ENCODE results near the gene GALNT17.
"Not testable (repeated sequence)": the region's sequence is repeated elsewhere in the genome, so short reads cannot be mapped to it uniquely, and the experiment has no call there.

GALNT17 gene

GRCh38 chr7:71584256-71584655 lies 452.3 kb downstream of the GALNT17 start:
- no peak for DNase-seq

GRCh38 chr7:71591876-71592275 lies 459.9 kb downstream of the GALNT17 start:
- DNase-seq, result no peak

- DNase-seq, result not testable (repeated sequence)
Observed at GRCh38 chr7:71592388-71592787, 460.4 kb downstream of the GALNT17 start.

- no peak for DNase-seq
Observed at GRCh38 chr7:71594736-71595135, 462.8 kb downstream of the GALNT17 start.

GRCh38 chr7:71595176-71595575 lies 463.2 kb downstream of the GALNT17 start:
- DNase-seq, result no peak

- DNase-seq, result no peak
Observed at GRCh38 chr7:71598553-71598952, 466.6 kb downstream of the GALNT17 start.

GRCh38 chr7:71601851-71602250 lies 469.9 kb downstream of the GALNT17 start:
- no peak for DNase-seq

- no peak for DNase-seq
Observed at GRCh38 chr7:71604818-71605414, 473.0 kb downstream of the GALNT17 start.

- DNase-seq, result no peak
Observed at GRCh38 chr7:71611986-71612385, 480.0 kb downstream of the GALNT17 start.

GRCh38 chr7:71612911-71613310 lies 481.0 kb downstream of the GALNT17 start:
- DNase-seq, result no peak

- no peak for DNase-seq
Observed at GRCh38 chr7:71613313-71613712, 481.4 kb downstream of the GALNT17 start.

GRCh38 chr7:71615017-71615416 lies 483.1 kb downstream of the GALNT17 start:
- no peak for DNase-seq

- no peak for DNase-seq
Observed at GRCh38 chr7:71616217-71616616, 484.3 kb downstream of the GALNT17 start.

- no peak for DNase-seq
Observed at GRCh38 chr7:71618278-71618677, 486.3 kb downstream of the GALNT17 start.

- no peak for DNase-seq
Observed at GRCh38 chr7:71625545-71625944, 493.6 kb downstream of the GALNT17 start.

- DNase-seq, result no peak
Observed at GRCh38 chr7:71626206-71626605, 494.3 kb downstream of the GALNT17 start.

- DNase-seq, result no peak
Observed at GRCh38 chr7:71627651-71628050, 495.7 kb downstream of the GALNT17 start.

GRCh38 chr7:71630516-71630915 lies 498.6 kb downstream of the GALNT17 start:
- DNase-seq, result no peak

GRCh38 chr7:71633551-71634008 lies 501.6 kb downstream of the GALNT17 start:
- peak; percentile 76 to 86 for DNase-seq

GRCh38 chr7:71635849-71636248 lies 503.9 kb downstream of the GALNT17 start:
- DNase-seq, result not testable (repeated sequence)

GRCh38 chr7:71636329-71636728 lies 504.4 kb downstream of the GALNT17 start:
- DNase-seq, result no peak

- no peak for DNase-seq
Observed at GRCh38 chr7:71637578-71637977, 505.6 kb downstream of the GALNT17 start.

- DNase-seq, result no peak
Observed at GRCh38 chr7:71638108-71638507, 506.2 kb downstream of the GALNT17 start.

GRCh38 chr7:71639382-71640085 lies 507.6 kb downstream of the GALNT17 start:
- DNase-seq, result no peak

- not testable (repeated sequence) for DNase-seq
Observed at GRCh38 chr7:71643031-71643430, 511.1 kb downstream of the GALNT17 start.
